ENCODE data around the gene ADCY1.
"Not testable (repeated sequence)": the region's sequence is repeated elsewhere in the genome, so short reads cannot be mapped to it uniquely, and the experiment has no call there.

ADCY1 gene

DNA sequence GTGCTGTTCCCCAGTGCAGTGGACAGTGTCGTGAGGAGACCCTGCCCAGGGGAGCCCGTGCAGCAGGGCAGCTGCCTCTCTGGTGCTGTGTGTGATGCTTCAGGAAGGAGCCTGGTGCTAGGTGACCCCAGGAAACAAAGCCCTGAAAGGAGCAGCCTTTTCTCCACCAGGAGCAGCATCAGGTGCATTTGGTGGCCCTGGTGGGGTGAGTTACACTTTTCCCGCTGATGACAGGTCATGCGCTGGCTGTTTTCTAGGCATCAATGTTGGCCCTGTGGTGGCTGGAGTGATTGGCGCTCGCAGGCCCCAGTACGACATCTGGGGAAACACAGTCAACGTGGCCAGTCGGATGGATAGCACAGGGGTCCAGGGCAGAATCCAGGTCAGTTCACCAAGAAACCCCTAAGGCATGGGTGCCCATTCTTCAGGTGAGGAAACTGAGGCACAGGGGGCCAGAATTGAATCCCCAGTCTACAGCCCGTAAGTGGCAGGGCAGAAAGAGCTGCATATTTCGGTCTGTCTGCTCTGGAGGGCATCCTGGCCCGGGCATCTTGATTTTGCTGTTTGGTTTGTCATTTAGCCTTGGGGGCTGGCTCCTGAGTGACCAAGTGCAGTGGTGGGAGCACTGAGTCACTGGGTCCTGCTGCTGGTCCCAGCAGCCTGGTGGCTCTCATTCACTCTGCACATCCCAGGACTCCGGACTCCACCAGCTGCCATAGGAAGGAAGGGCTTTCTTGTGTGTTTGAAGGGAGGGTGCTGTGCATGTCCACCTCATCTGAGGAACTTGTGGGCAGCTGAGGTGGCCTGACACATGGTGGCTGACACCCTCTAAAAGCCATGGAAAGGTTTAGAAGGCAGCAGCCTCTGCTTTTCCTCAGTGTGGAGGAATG lies 136.3 kb downstream of the ADCY1 start:
- no peak for DNase-seq (ENCODE audit: low read depth, low spot score)

DNA sequence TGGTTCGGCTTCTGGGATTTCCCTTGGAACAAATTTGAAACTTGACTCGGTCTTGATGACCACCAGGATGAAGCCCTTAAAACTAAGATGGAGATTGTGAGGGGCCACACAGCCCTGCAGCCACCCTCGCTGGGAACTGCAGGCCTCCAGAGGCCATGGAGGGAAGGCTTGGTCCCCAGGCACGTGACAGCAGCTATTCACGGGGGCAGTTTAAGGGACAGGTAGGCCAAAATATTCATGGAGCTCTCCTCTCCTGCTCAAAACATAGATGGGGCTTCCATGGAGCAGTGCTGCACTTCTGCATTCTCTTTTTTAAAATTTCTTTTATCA lies 137.0 kb downstream of the ADCY1 start:
- no peak for DNase-seq (ENCODE audit: low read depth, low spot score)

DNA sequence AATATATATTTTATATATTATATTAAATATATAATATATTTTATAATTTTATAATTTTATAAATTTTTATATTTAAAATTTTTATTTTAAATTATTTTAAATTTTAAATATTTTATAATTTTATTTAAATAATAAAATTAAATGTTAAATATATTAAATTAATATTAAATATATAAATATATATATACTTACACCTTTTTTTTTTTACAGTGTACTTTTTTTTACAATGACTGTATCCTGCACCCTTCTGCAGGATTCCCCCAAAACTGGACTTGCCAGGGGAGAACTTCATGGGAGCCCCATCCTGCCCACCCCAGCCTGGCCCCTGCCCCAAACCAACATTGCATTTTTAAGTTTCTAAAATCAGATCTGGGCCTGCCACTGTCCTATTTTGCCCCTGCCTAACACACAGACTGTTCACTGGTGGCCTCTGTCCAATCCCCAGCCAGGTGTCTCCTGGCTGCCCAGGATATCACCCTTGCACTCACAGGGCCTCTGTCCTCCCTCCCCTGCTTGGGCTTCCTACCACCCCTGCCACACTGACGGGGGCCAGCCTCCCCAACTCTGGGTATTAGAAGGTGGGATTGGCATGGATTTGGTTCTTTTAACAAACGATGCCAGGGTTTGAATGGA lies 138.0 kb downstream of the ADCY1 start:
- no peak for DNase-seq (ENCODE audit: low read depth, low spot score)

DNA sequence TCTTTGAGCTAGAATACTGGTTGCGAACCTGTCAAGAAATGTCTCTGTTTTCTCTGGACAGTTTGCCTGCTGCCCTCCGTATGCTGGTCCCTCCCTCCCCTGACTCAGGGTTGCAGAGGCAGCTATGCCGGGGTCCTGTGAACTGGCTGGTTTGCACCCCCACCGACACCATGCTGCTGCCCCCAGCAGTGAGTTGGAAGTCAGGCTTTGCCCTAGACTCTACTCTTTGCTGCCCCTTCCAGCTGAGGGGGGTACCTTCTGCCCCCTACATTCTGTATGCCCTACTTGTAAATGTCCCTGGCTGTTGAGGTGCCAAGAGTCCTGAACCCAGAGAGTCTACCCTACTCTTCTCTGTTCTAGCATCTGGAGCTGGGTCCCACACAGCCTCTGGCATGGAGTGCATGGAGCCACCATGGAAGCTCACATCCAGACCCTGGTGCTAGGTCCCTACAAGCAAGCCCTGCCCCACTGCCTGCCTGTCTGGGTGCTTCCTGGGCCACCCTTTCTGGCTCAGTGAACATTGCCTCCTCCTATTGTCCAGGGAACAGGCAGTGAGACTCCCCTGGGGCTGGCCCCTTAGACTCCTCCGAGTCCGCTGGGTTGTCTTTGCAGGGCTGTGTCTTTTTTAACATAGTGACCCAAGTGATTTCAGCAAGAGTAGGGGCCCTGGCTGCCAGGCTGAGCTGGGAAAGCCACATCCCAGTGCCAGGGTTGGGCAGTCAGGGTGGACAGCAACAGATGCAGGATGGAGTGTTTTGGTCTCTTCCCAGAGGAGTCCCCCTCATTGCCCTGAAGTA lies 138.9 kb downstream of the ADCY1 start:
- no peak for DNase-seq (ENCODE audit: low read depth, low spot score)

DNA sequence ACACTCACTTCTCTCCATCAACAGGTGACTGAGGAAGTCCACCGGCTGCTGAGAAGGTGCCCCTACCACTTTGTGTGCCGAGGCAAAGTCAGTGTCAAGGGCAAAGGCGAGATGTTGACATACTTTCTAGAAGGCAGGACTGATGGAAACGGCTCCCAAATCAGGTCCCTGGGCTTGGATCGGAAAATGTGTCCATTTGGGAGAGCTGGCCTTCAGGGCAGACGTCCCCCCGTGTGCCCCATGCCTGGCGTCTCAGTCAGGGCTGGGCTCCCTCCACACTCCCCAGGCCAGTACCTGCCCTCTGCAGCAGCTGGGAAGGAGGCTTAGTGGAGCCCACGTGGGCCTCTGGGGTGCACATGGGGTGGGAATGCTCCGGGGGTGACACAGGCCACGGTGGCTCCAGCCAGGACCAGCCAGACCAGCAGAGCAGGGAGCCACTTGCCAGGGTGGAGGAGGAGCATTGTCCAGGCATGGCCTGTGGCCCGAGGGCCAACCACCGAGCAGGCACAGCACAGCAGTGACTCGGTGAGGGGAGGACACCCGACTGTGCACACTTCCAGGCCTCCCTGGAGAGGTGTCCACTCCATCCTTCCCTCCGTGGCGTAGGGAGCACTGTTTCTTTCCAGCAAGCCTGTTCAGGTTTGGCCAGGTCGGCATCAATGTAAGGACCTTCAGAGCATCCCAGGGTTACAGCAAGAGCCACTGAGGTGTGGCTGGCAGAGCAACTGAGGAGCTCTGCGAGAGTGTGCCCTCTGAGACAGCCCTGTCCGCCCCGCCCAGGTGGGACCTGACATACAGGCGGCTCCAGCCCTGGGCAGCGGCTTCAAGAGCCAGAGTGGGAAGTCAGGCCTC lies 139.7 kb downstream of the ADCY1 start:
- no peak for DNase-seq (ENCODE audit: low read depth, low spot score)

DNA sequence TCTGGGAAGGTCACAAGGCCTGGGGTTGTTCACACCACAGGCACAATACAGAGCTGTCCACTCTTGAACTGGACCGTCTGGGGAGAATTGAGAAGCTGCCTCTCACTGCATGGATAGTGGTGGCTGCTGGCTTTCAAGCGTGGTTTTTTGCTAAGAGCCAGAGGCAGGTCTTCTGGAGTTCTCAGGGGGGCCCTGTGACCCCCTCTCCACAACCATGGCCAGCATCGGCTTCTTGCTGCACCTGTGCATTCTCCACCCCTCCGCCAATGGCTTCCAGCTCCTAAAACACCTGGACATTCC lies 140.3 kb downstream of the ADCY1 start:
- no peak for DNase-seq (ENCODE audit: low read depth, low spot score)

DNA sequence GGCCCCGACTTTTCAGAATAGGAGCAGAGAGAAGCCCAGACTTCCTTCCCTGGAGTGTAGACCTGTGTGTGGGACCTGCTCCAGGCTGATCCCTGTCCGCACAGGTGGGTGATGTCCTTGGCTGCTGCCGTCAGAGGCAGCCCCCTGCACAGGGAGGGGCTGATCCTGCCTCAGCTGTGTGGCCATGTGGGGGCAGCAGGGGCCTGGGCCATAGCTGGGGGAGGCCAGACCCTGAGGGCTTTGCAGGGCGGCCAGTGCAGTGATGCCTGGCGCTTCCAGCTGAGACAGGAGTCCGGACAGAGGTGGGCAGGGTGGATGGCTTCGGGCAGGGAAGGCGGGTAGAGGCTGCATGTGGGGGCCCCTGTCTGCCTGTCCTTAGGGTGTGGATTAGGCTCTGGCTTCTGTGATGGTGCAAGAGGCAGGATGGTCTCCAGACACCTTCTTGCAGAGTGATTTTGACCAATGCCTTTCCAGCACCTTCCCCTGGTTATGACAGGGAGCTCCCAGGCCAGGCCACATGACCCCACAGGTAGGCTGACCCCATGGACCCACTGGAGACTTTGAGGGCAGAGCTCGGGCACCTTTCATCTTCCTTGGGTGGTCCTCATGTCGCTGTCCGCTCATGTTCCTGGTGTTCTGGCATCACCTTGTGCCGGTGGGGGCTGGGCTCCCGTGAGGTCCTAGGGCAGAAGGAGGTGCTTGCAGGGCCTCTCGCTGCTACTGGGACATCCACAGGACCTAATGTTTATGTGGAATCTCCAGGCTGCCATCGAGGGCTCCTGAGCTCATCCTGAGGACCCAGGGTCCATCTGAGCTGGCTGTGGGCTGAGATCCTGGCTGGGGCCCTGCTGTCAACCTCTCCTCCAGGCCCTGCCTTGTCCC lies 141.5 kb downstream of the ADCY1 start:
- no peak for DNase-seq (ENCODE audit: low read depth, low spot score)

DNA sequence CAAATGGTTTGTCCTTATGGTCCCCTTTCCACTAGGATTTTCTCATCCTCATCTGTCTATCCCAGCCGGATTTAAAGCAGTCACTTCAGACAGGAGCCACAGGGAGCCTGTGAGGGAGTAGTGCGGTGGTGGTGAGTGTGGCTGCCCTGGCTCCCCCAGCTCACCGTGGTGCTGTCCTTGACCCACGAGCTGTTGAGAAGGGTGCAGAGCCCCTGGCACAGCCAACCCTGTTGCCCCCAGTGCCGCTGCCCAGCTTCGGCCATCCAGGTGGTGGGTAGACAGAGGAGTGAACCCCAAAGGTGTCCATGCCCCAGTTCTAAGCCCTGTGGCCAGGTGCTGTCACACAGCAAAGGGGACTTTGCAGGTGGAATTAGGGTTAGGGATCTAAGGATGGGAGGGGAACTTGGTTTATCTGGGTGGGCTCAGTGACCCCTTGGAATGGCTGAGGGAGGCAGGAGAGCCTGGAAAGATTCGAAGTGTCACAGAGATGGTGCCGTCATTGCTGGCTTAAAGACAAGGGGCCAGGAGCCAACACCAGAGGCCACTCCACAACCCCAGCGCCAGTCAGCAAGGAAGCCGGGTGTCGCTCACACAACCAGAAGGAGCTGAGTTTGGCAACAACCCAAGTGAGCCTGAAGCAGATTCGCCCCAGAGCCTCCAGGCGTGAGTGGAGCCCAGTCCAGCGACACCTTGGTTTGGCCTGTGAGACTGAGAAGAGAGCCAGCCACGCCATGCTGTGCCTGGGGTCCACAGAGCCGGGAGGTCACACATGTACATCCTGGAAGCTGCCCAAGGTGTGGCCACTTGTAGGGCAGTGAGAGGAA lies 142.4 kb downstream of the ADCY1 start:
- no peak for DNase-seq (ENCODE audit: low read depth, low spot score)

DNA sequence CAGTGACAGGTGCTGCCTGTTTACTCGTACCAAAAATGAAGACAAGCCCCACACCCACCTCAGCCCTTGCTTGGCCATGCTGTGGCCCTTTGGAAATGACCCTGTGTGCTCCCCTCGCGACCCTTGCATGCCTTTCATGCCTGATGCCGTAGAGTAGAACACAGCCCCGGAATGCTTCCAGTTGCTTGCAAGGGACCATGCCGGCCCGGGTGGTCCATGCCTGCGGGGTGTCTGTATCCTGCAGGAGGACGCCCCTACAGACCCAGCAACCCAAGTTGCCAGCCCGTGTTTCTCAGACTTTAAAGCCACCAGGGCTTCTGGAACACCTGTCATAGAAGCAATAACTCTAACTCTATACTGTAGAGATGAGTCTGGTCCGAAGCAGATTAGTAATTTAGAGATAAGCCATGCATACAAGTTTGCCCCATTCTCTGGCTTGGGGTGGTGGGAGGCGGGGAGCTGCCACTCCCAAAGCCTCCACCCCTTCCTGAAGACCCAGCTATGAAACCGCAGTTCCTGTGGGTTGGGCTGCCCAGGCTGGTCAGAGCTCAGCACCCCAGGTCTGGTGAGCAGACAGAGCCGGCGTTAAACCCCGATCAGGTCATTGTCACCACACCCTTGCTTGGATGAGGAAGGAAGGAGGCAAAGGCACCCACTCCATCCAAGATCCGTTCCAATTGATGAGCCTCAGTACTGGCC lies 143.5 kb downstream of the ADCY1 start:
- no peak for DNase-seq (ENCODE audit: low read depth, low spot score)

DNA sequence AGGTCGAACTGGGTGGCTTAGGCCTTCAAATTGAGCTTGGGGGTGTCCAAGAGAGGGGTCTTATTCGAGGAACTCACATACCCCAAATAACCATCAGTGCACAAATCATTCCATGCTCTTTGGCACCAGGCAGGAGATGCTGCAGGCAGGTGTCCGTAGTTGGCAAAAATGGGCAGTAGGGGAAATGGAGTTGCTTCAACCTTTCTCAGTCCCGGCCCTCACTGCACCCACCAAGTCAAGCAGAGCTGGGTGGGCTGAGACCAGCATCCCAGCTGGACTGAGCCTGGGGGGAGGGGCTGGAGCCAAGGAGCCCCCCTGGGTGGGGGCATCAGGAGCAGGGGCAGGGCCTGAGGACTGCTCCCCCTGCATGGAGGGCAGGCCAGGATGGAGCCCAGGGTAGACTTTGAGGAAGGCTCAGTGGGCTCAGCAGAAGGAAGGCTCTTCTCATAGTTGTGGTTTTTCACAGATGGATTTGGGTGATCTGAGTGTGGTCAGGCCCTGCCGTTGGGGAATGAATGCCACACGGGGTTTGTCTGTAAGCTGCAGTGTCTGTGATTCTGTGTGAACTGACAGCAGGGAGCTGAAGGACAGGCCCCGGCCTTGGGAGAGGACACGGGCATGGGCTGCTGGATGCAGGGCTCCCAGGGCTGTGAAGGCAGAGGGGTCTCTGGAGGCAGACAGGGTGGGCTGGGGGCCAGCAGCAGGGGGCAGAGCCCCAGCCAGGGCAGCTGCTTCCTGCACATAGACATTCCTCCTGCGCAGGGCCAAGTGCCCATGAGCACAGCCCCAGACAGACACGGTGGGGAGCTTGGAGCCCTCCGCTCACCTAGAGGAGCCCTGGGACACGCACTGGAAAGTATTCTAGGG lies 144.5 kb downstream of the ADCY1 start:
- DNase-seq (ENCODE audit: low read depth, low spot score) = no peak

DNA sequence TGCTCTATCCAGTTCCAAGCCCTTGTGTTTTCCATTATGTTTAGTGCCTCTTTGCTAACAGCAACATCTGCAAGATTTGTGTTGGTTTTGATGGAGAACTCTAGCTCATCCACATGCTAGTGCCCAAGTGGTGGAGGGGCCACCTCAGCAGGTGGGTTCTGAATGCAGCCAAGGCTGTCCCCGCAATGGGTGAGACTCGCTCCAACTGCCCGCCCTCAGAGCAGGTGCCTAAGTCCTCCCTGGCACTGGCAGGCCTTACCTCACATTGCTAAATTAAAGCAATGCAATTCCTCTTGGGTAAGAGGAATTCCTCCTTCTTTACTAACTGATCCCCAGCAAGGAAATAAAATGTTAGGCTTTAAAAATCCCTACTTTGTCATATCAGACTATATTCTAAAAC lies 146.8 kb downstream of the ADCY1 start:
- no peak for DNase-seq (ENCODE audit: low read depth, low spot score)

DNA sequence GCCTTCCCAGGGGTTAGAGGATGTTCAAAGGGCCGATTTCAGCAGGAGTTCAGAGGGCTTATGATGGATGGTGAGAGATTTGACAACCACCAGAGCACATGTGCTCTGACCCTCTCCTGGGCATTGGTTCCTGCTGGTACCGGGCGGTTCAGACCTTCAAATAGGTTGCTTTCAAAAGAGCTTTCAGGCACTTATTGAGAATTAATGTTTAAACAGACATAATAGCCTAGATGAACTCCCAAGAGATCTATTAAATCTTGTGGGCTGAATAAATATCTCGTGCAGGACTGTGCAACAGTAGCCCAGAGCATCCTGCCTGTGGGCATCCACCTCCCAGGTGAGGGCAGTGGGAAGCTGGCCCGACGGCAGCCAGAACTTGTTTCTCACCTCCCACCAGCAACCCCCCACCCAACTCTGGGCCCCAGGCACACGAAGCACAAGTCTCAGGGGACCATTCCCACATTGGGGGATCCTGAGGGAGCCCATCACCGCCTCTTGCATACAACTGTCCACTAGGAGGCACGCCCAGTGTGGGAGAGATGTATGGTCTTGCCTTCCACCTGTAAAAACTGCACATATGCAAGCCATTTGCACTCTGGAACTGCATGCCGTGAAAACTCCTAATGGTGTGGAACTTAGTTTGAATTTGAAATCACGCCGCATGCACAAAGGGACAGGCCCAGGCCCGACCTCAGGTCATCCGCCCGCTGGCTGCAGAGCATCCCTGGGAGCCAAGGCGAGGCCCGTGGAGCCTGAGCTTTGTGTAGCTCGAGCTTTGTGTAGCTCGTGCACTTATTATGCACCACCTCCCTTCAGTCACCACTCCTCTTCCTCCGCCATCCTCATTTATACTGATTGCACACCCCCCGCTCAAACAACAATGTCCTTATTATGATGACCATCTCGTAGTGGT lies 147.8 kb downstream of the ADCY1 start:
- no peak for DNase-seq (ENCODE audit: low read depth, low spot score)

DNA sequence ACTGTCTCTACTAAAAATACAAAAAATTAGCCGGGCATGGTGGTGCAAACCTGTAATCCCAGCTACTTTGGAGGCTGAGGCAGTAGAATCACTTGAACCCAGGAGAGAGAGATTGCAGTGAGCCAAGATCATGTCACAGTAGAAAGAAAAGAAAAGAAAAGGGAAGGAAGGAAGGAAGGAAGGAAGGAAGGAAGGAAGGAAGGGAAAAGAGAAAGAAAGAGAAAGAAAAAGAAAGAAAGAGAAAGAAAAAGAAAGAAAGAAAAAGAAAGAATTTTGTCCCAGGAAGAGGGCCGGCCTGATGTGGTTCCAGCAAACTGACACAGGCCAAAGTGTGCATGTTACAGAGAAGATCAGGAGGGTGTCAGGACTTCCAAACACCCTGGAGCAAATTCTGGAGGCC lies 151.1 kb downstream of the ADCY1 start:
- not testable (repeated sequence) for DNase-seq (ENCODE audit: low read depth, low spot score)

DNA sequence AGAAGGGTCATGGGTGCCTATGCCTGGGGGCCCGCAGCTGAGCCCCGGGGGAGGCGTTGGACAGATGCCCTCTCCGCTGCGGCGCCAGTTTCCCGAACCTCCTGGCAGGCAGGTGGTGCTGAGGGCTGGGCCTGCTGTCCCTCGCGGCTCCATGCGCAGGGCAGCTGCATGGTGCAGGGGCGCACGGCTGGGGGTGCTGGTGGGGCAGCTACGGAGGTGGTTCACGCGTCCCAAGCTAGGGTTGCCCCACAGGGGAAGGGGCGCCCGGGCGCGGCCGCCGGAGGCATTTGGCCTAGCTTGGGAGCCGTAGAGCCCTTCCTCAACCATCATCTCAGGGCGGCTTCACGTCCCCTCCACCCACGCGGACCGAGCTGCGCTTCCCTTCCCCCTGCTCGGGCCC lies 152.7 kb downstream of the ADCY1 start:
- no peak for DNase-seq (ENCODE audit: low read depth, low spot score)

DNA sequence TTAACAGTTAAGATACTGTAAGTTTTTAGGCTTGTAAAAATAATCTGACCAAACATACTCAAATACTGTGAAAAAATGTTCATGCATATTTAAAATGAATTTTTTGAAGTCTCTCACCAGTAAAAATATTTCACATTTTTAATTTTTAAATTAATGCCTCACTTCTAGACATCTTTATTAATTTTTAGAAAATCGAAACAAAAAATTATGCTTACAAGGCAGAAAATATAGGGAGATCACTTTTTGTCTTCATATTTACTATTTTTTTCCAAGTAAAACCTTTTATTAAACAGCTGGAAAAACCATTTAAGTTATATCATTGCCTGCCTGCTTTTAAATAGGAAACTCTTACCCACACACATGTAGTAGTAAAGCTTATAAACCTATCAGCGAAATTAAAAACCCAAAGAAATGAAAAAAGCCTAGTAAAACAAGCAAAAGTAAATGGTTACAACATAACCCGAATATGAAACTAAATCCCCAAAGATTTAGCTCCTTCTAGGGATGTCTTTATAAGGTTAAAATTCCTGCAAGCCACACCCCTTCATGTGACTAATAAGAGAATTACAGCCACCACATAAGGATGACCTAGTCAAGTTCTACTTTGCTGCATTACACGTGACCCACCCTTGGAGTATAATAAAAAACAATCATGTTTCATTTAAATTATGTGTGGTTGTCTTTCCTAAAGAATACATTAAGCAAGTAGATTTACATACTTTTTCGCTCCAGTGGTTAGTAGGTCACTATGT lies 157.7 kb downstream of the ADCY1 start:
- DNase-seq (ENCODE audit: low read depth, low spot score) = not testable (repeated sequence)

DNA sequence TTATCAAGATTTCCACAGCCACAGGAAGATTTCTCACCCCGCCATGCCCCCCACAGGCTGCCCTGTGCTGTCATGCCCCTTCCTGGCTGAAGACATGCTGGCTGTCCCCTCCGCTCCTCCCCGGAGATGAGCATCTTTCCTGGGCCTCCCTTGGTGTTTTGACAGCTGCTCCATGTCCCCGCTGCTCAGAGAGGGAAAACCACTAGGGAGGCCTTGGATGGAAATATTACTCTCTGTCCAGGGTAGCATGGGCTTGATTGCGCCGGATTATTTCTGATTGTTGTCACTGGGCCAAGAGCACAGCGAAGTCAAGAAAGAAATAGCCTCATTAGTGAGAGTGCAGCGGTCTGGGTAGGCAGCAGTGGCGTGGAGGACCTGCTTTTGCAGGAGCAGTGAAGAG lies 164.8 kb downstream of the ADCY1 start:
- DNase-seq (ENCODE audit: low read depth, low spot score) = not testable (repeated sequence)

DNA sequence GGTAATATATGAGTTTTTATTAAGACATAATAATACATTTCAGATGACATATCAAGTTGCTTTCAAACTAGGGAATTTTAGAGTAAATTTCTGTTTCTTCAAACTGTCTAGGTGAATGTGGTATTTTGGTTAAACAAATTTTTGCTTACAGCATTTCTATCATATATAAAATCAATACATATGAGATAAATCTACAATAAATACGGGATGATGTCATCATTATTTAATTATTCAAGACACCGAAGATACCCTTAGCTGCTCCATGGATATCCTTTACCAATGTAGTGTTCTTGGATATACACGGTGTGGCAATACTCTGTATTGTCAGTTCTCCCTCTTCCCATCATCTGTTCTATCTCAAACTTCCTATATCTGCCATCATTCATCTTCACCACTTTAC lies 166.4 kb downstream of the ADCY1 start:
- not testable (repeated sequence) for DNase-seq (ENCODE audit: low read depth, low spot score)

Data from activated naive CD8-positive, alpha-beta T cell treated with anti-CD3 and anti-CD28 coated beads, Interleukin-2, amount 50 U/mL, for 16 hours (primary cell).